ENCODE measurements around the gene MCC. TPM values are rescaled to one million over a fixed set of nuclear protein-coding genes. Genes with fewer than 3 reads are reported as not detected.

MCC gene
- total and polyA plus RNA-seq, 7 donors = 1.4 to 13.8 (median 4.4) TPM

GRCh38 chr5:113317636-113318035 is 170.6 kb downstream of the MCC start:
- ATAC-seq (no peak), DNase-seq (no peak)
- Histone ChIP-seq H3K4me3 (no peak overlapping the region), H3K27ac (no peak overlapping the region), H3K4me1 (no peaks in the 10 kb centered on the region), H3K9me3 (no peaks in the 10 kb centered on the region), H3K36me3 (ENCODE audit: insufficient read depth in 1 of 2, low read depth in 1 of 2) (no peaks in the 10 kb centered on the region), H3K27me3 (ENCODE audit: insufficient read depth in 3 of 3, low read length in 2 of 3) (no peaks in the 10 kb centered on the region)
- 80 to 87% (median 85%) methylated on average over 2 of the region's 2 CpGs for WGBS, 3 donors
- no peak for TF ChIP-seq CTCF (IDR thresholded peaks at IDR 0.05)
- intact Hi-C loops (cut with DNase I) = no loop called here

- no peaks in the 10 kb centered on the region for H3K27me3 ChIP-seq (ENCODE audit: insufficient read depth in 3 of 3, low read length in 2 of 3)
- no peaks in the 10 kb centered on the region for H3K9me3 ChIP-seq
- no peaks in the 10 kb centered on the region for H3K36me3 ChIP-seq (ENCODE audit: insufficient read depth in 1 of 2, low read depth in 1 of 2)
- H3K4me1 ChIP-seq = no peaks in the 10 kb centered on the region
- ATAC-seq (no peak), DNase-seq (no peak)
- H3K27ac ChIP-seq = no peak overlapping the region
- intact Hi-C loops (cut with DNase I) = no loop called here
- WGBS, 3 donors = 76 to 84% (median 79%) methylated on average over 5 of the region's 5 CpGs
- TF ChIP-seq CTCF (IDR thresholded peaks at IDR 0.05) = no peak
- no peak overlapping the region for H3K4me3 ChIP-seq
Observed at GRCh38 chr5:113311301-113311700, 177.0 kb downstream of the MCC start.

- no peak for TF ChIP-seq CTCF (IDR thresholded peaks at IDR 0.05)
- no peaks in the 10 kb centered on the region for H3K36me3 ChIP-seq (ENCODE audit: insufficient read depth in 1 of 2, low read depth in 1 of 2)
- intact Hi-C loops (cut with DNase I) = no loop called here
- no peak overlapping the region for H3K27ac ChIP-seq
- no peaks in the 10 kb centered on the region for H3K9me3 ChIP-seq
- H3K4me1 ChIP-seq = no peaks in the 10 kb centered on the region
- no peaks in the 10 kb centered on the region for H3K27me3 ChIP-seq (ENCODE audit: insufficient read depth in 3 of 3, low read length in 2 of 3)
- WGBS, 3 donors = 90 to 94% (median 91%) methylated on average over 2 of the region's 2 CpGs
- no peak overlapping the region for H3K4me3 ChIP-seq
- DNase-seq = no peak
- no peak for ATAC-seq
Observed at GRCh38 chr5:113302120-113302519, 186.1 kb downstream of the MCC start.

- no peak for ATAC-seq
- WGBS, 3 donors = 91 to 97% (median 94%) methylated on average over 1 of the region's 1 CpG
- DNase-seq = no peak
- Histone ChIP-seq H3K36me3 (ENCODE audit: insufficient read depth in 1 of 2, low read depth in 1 of 2) (no peaks in the 10 kb centered on the region), H3K27ac (no peak overlapping the region), H3K27me3 (ENCODE audit: insufficient read depth in 3 of 3, low read length in 2 of 3) (no peaks in the 10 kb centered on the region), H3K4me3 (no peak overlapping the region), H3K4me1 (peaks cover 3% of the 10 kb centered on the region), H3K9me3 (no peaks in the 10 kb centered on the region)
- intact Hi-C loops (cut with DNase I) = no loop called here
- TF ChIP-seq CTCF (IDR thresholded peaks at IDR 0.05) = no peak
Observed at GRCh38 chr5:113299591-113299990, 188.7 kb downstream of the MCC start.

- Histone ChIP-seq H3K4me1 (peaks cover 7% of the 10 kb centered on the region), H3K4me3 (no peak overlapping the region), H3K36me3 (ENCODE audit: insufficient read depth in 1 of 2, low read depth in 1 of 2) (no peaks in the 10 kb centered on the region), H3K27ac (no peak overlapping the region), H3K9me3 (no peaks in the 10 kb centered on the region), H3K27me3 (ENCODE audit: insufficient read depth in 3 of 3, low read length in 2 of 3) (peaks cover 0 to 9% (median 0%) of the 10 kb centered on the region in 3 donors)
- ATAC-seq = no peak
- DNase-seq = no peak
- 74 to 76% (median 76%) methylated on average over 1 of the region's 1 CpG for WGBS, 3 donors
- intact Hi-C loops (cut with DNase I) = no loop called here
- no peak for TF ChIP-seq CTCF (IDR thresholded peaks at IDR 0.05)
Observed at GRCh38 chr5:113296676-113297075, 191.6 kb downstream of the MCC start.

All from psoas muscle (tissue), 8 donors.